IMR-90 (cell line): Measurements from ENCODE around the gene PNCK. TPM values are rescaled to one million over a fixed set of nuclear protein-coding genes. Genes with fewer than 3 reads are reported as not detected.
A peak's percentile ranks its signal among the peaks of the same experiment; 100 is the strongest.

ENCODE experiments used
- ATAC-seq: fragments of 200-7000 bp; cut with Tn5 transposase; 2 replicates; pipeline ENCODE4 v1.9.1; 2020; ENCODE audit warnings: low read depth, mild to moderate bottlenecking, moderate library complexity
- BruUV-seq: library from RNA; stranded (reverse); fragments of 400-500 nt; replicated peaks from 2 replicates; lab custom pipeline; 2021; lab: Mats Ljungman, UMichigan
- CTCF ChIA-PET: fragments of 300-600 bp; formaldehyde crosslinking; extraction: SDS; loops from one replicate; lab custom pipeline; 2021; ENCODE audit warnings: antibody characterized with exemption; lab: Yijun Ruan, JAX
- POLR2A ChIA-PET: fragments of 300-600 bp; sonication (Branson Sonifier 250); formaldehyde crosslinking; loops from one replicate; lab custom pipeline; 2022; ENCODE audit warnings: antibody characterized with exemption; ENCODE audit not compliant: unreplicated experiment; lab: Charles Lee
- DNase-seq: peaks from one replicate; pipeline ENCODE4 v3.0.0; 2013
- H2AFZ ChIP-seq: replicated peaks from 2 replicates; pipeline ENCODE3; 2013; ENCODE audit warnings: low read length, mild to moderate bottlenecking; ENCODE audit not compliant: poor library complexity
- H2AK5ac ChIP-seq: 2 replicates; pipeline ENCODE4 v1.6.1; 2013; ENCODE audit warnings: low read depth, low read length, inconsistent platforms
- H2AK9ac ChIP-seq: replicated peaks from 2 replicates; pipeline ENCODE3; 2013; ENCODE audit warnings: mild to moderate bottlenecking, low read depth, low read length, moderate library complexity; ENCODE audit not compliant: poor library complexity
- H2BK120ac ChIP-seq: 2 replicates; pipeline ENCODE4 v1.6.1; 2013; ENCODE audit warnings: low read depth, low read length, inconsistent platforms
- H2BK15ac ChIP-seq: 3 replicates; pipeline ENCODE4 v1.6.1; 2013; ENCODE audit warnings: low read depth, low read length, inconsistent platforms
- H2BK20ac ChIP-seq: 2 replicates; pipeline ENCODE4 v1.6.1; 2013; ENCODE audit warnings: low read depth, mild to moderate bottlenecking, inconsistent platforms, low read length, moderate library complexity
- H2BK5ac ChIP-seq: 2 replicates; pipeline ENCODE4 v1.6.1; 2013; ENCODE audit warnings: mild to moderate bottlenecking, low read depth, low read length, inconsistent platforms; ENCODE audit not compliant: poor library complexity, severe bottlenecking
- H3K14ac ChIP-seq: replicated peaks from 2 replicates; pipeline ENCODE4 v1.6.1; 2013; ENCODE audit warnings: low read depth, low read length, inconsistent platforms
- H3K18ac ChIP-seq: 2 replicates; pipeline ENCODE4 v1.6.1; 2013; ENCODE audit warnings: low read depth, low read length, control low read depth
- H3K23ac ChIP-seq: 2 replicates; pipeline ENCODE4 v1.6.1; 2013; ENCODE audit warnings: low read depth, low read length, inconsistent platforms
- H3K27ac ChIP-seq: 2 replicates; pipeline ENCODE4 v1.5.1; 2013; ENCODE audit warnings: mild to moderate bottlenecking, control low read depth, low read length; ENCODE audit not compliant: insufficient read depth
- H3K27me3 ChIP-seq: 2 replicates; pipeline ENCODE4 v1.6.1; 2013; ENCODE audit warnings: low read length; ENCODE audit not compliant: control insufficient read depth, insufficient read depth
- H3K36me3 ChIP-seq: 2 replicates; pipeline ENCODE4 v1.6.1; 2013; ENCODE audit warnings: low read length, mixed read lengths; ENCODE audit not compliant: control insufficient read depth, insufficient read depth
- H3K4ac ChIP-seq: 2 replicates; pipeline ENCODE4 v1.6.1; 2013; ENCODE audit warnings: low read depth, low read length, inconsistent platforms
- H3K4me1 ChIP-seq: 2 replicates; pipeline ENCODE4 v1.6.1; 2013; ENCODE audit warnings: low read length, mixed read lengths; ENCODE audit not compliant: control insufficient read depth, insufficient read depth
- H3K4me2 ChIP-seq: 2 replicates; pipeline ENCODE4 v1.6.1; 2013; ENCODE audit warnings: low read depth, mild to moderate bottlenecking, control low read depth, low read length, moderate library complexity
- H3K4me3 ChIP-seq: 2 replicates; pipeline ENCODE4 v1.5.1; 2013; ENCODE audit warnings: low read depth, mild to moderate bottlenecking, control low read depth, low read length, moderate library complexity; ENCODE audit not compliant: insufficient read depth
- H3K56ac ChIP-seq: 2 replicates; pipeline ENCODE4 v1.6.1; 2013; ENCODE audit warnings: low read length, inconsistent platforms; ENCODE audit not compliant: insufficient read depth; ENCODE audit errors: extremely low read depth
- H3K79me1 ChIP-seq, 2 experiments: 2 replicates each; pipeline ENCODE4 v1.6.1; 2013; ENCODE audit warnings: low read length in 2 of 2, inconsistent platforms in 1 of 2, low read depth in 1 of 2
- H3K9ac ChIP-seq: 2 replicates; pipeline ENCODE4 v1.6.1; 2013; ENCODE audit warnings: low read depth, low read length, control low read depth
- H3K9me1 ChIP-seq: 2 replicates; pipeline ENCODE4 v1.6.1; 2013; ENCODE audit warnings: low read length, inconsistent platforms; ENCODE audit not compliant: insufficient read depth
- H3K9me3 ChIP-seq: 2 replicates; pipeline ENCODE4 v1.6.1; 2013; ENCODE audit warnings: low read length; ENCODE audit not compliant: control insufficient read depth, insufficient read depth
- H4K20me1 ChIP-seq: 2 replicates; pipeline ENCODE4 v1.6.1; 2013; ENCODE audit warnings: low read length, inconsistent platforms; ENCODE audit not compliant: insufficient read depth
- H4K5ac ChIP-seq: 2 replicates; pipeline ENCODE4 v1.6.1; 2013; ENCODE audit warnings: mild to moderate bottlenecking, low read depth, low read length, control low read depth
- H4K8ac ChIP-seq, 2 experiments: 2 replicates each; pipeline ENCODE4 v1.6.1; 2013; ENCODE audit warnings: low read depth in 2 of 2, low read length in 2 of 2, control low read depth in 1 of 2, inconsistent platforms in 1 of 2
- H4K91ac ChIP-seq: 2 replicates; pipeline ENCODE4 v1.6.1; 2013; ENCODE audit warnings: low read depth, low read length, inconsistent platforms; ENCODE audit not compliant: insufficient read depth
- CEBPB ChIP-seq: IDR thresholded peaks from 2 replicates; pipeline ENCODE4 v1.6.1; 2012; ENCODE audit warnings: low read depth, low read length, improper control_type of control experiment
- CHD1 ChIP-seq: IDR thresholded peaks from 2 replicates; pipeline ENCODE4 v1.6.1; 2012; ENCODE audit warnings: low read depth, low read length, improper control_type of control experiment
- MAZ ChIP-seq: IDR thresholded peaks from 2 replicates; pipeline ENCODE4 v1.6.1; 2012; ENCODE audit warnings: low read depth, mild to moderate bottlenecking, low read length, improper control_type of control experiment, moderate library complexity, borderline replicate concordance
- RCOR1 ChIP-seq: IDR thresholded peaks from 2 replicates; pipeline ENCODE4 v1.6.1; 2012; ENCODE audit warnings: mild to moderate bottlenecking, low read length, improper control_type of control experiment; ENCODE audit not compliant: insufficient replicate concordance
- RFX5 ChIP-seq: IDR thresholded peaks from 2 replicates; pipeline ENCODE4 v1.8.0; 2012; ENCODE audit warnings: low read depth, mild to moderate bottlenecking, low read length, moderate library complexity
- SMC3 ChIP-seq: fragments of 150-350 bp; IDR thresholded peaks from 2 replicates; pipeline ENCODE4 v1.6.1; 2016; ENCODE audit warnings: low read depth, mild to moderate bottlenecking, antibody characterized with exemption, low read length, moderate library complexity
- WGBS, 2 experiments: methylation state at CpG; one replicate each; pipeline versions ENCODE4 v1.1.5 to v1.1.7; 2013; ENCODE audit warnings: missing lambda C conversion rate in 2 of 2; ENCODE audit not compliant: insufficient read length in 1 of 2; ENCODE audit errors: extremely low coverage in 2 of 2; 5-methylcytosine and 5-hydroxymethylcytosine counted together
- dilution Hi-C: fragments of 300-500 bp; cut with HindIII; formaldehyde crosslinking; loops from one replicate; pipeline ENCODE4 v1.14.3; 2018; ENCODE audit warnings: low sequenced_read_pairs; ENCODE audit not compliant: unreplicated experiment
- in situ Hi-C: fragments of 300-500 bp; cut with MboI; formaldehyde crosslinking; loops from 3 replicates; pipeline ENCODE4 v1.14.3; 2019; ENCODE audit warnings: low sequenced_read_pairs, inconsistent platforms, mixed read lengths
- intact Hi-C: fragments of 100-400 bp; cut with micrococcal nuclease; formaldehyde crosslinking; loops from 2 replicates; pipeline ENCODE4 v1.10.0; 2022
- polyA plus RNA-seq, 3 experiments: library from polyadenylated mRNA; depleted of rRNA; stranded (reverse); fragments of >200 nt; gene quantifications; 2 replicates each; pipeline ENCODE4 v1.2.3, GENCODE V29; 2012; ENCODE audit warnings: low replicate concordance in 1 of 3
- total RNA-seq: library from RNA; depleted of rRNA; stranded (reverse); fragments of >200 nt; gene quantifications from 2 replicates; pipeline ENCODE4 v1.2.3, GENCODE V29; 2012
- TF ChIP-seq, protein P1 (sequence below): fragments of 150-350 bp; IDR thresholded peaks from 2 replicates; pipeline ENCODE4 v1.6.1; 2016; ENCODE audit warnings: low read depth, mild to moderate bottlenecking, low read length, moderate library complexity, borderline replicate concordance

The PNCK gene
- total and polyA plus RNA-seq, 2 of the 4 experiments (the other 2 are of a cell fraction): 0.18 to 0.22 TPM

- TF ChIP-seq RCOR1: no peak
- TF ChIP-seq CEBPB: no peak
- no peak for TF ChIP-seq SMC3
Measured at GRCh38 chrX:153673428-153674218, at the start of gene PNCK (continued).

GRCh38 chrX:153722704-153723350 is 49.2 kb upstream of the PNCK start:
- Histone ChIP-seq H3K27ac (peak overlapping the region; percentile 69), H3K18ac (no peak overlapping the region), H2BK120ac (no peak overlapping the region), H3K4me1 (peaks cover 17% of the 10 kb centered on the region), H4K91ac (peak overlapping the region; percentile 53; the same call in 1 of the 2 replicates), H3K56ac (no peak overlapping the region; the same call in 1 of the 2 replicates), H3K4ac (peak overlapping the region; percentile 27), H3K14ac (no peak overlapping the region; the same call in 1 of the 2 replicates), H3K9me1 (peaks cover 4% of the 10 kb centered on the region; the same call in 1 of the 2 replicates), H2AFZ (peak overlapping the region; percentile 83), H3K4me2 (peak overlapping the region; percentile 68), H4K8ac (no peak overlapping the region), H3K36me3 (peaks cover 19% of the 10 kb centered on the region), H3K9me3 (no peaks in the 10 kb centered on the region), H3K27me3 (no peaks in the 10 kb centered on the region), H2BK15ac (no peak overlapping the region), H3K4me3 (peak overlapping the region; percentile 82), H2BK5ac (peak overlapping the region; percentile 47), H4K20me1 (peaks cover 14% of the 10 kb centered on the region), H3K23ac (peak overlapping the region; percentile 18), H3K79me1 (peaks cover 5 to 25% of the 10 kb centered on the region in 2 experiments; a peak in 3 of 4 replicates), H2BK20ac (no peak overlapping the region), H4K5ac (no peak overlapping the region), H2AK9ac (peak overlapping the region; percentile 93), H3K9ac (peak overlapping the region; percentile 65), H2AK5ac (peak overlapping the region; percentile 37)
- dilution Hi-C loops (no loop called here), intact Hi-C loops (no loop called here), in situ Hi-C loops (no loop called here)
- ChIA-PET POLR2A (no interaction called here), CTCF (no interaction called here)
- TF ChIP-seq, protein P1, sequence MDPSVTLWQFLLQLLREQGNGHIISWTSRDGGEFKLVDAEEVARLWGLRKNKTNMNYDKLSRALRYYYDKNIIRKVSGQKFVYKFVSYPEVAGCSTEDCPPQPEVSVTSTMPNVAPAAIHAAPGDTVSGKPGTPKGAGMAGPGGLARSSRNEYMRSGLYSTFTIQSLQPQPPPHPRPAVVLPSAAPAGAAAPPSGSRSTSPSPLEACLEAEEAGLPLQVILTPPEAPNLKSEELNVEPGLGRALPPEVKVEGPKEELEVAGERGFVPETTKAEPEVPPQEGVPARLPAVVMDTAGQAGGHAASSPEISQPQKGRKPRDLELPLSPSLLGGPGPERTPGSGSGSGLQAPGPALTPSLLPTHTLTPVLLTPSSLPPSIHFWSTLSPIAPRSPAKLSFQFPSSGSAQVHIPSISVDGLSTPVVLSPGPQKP: no peak
- TF ChIP-seq MAZ (no peak), CEBPB (peak; percentile 81), RFX5 (no peak), CHD1 (no peak)
- WGBS, 2 experiments: 55% methylated on average over 4 of the region's 12 CpGs; no CpG with 5 or more reads in 1 of the 2 experiments
- no peak for DNase-seq
- ATAC-seq: no peak
- BruUV-seq: no TSS peak
